Subcutaneous adipose tissue (tissue), 4 donors: ENCODE measurements around the gene NDRG3. TPM values are rescaled to one million over a fixed set of nuclear protein-coding genes. Genes with fewer than 3 reads are reported as not detected.

Experiments used
- CTCF ChIP-seq: fragments of 450-650 bp; IDR thresholded peaks from one replicate; pipeline ENCODE4 v1.5.1; 2016; ENCODE audit warnings: low read depth, mild to moderate bottlenecking, control low read depth, antibody characterized with exemption, moderate library complexity
- total RNA-seq, 4 donors: library from RNA; depleted of rRNA; stranded (reverse); fragments of >200 nt; gene quantifications; one replicate each; pipeline ENCODE4 v1.1.0, GENCODE V29; 2016

NDRG3 gene
- total RNA-seq, 4 donors from 2014 or later: 11.5 to 25.2 (median 20.2) TPM

DNA sequence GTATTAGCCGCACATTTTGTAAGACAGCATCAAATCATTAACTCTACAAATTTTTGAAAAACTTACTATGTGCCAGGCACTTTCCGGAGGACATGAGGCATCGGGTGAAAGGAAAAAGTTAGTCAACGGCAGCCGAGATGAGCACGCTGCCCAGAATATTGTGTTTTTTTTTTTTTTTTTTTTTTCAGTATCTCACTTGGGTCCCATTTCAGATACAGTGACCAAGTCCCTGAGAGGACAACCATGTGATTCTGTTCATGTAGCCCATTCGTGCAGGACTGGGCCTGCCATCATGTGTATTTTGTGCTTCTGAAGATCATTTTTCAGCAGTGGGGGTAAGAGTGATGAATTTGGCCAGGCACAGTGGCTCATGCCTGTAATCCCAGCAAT lies 101.2 kb downstream of the NDRG3 start:
- TF ChIP-seq CTCF: no peak

DNA sequence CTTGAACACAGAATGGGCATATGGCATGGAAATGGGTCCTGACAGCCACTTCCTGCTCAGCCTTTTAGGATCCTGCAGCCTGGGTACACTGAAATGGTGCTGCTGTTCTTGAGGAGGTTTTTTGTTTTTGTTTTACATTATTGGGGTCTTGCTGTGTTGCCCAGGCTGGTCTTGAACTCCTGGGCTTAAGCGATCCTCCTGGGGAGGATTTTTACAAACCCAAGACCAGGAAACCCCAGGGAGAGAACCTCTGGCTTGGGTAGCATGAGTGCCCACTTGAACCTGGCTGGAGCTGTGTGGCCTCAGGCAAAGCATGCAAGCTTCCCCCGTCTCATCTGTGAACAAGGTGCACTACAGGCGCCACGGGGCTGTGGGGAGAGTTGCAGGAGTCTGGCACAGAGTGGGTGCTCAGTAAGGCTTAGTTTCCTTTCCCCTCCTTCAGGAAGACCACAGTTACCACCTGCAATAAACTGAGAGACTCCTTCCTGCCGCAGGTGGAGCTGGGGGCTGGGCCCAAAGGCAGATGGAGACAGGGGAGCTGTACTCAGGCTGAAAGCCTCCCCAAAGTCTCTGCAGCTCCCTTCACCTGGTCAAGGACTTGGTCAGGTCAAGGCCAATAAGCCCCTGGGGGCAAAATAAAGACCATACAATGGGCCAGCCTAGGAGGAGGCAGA lies 101.7 kb downstream of the NDRG3 start:
- no peak for TF ChIP-seq CTCF

DNA sequence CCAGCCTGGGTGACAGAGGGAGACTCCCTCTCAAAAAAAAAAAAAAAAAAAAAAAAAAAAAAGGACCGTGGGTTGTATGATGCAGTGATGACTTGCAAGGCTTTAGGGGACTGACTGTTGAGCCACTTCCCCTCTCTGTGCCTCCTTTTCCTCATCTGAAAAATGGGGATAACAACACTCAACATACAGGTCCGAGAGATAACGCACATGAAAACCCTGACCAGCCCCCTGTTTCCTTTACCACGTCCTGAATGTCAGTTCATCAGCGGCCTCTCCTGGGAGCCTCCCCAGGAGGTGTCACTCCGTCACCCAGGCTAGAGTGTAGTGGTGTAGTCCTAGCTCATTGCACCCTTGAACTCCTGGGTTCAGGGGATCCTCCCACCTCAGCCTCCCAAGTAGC lies 103.8 kb downstream of the NDRG3 start:
- TF ChIP-seq CTCF: no peak

- no peak for TF ChIP-seq CTCF
These were observed 104.4 kb downstream of the NDRG3 start for GRCh38 chr20:36641506-36641843.

GRCh38 chr20:36634342-36634741 lies 111.5 kb downstream of the NDRG3 start:
- no peak for TF ChIP-seq CTCF

- TF ChIP-seq CTCF: no peak
These were observed 112.6 kb downstream of the NDRG3 start for GRCh38 chr20:36633285-36633772.

GRCh38 chr20:36632487-36633284 lies 113.2 kb downstream of the NDRG3 start:
- TF ChIP-seq CTCF: no peak
